ENCODE results near the gene BBIP1.

Gene BBIP1

GRCh38 chr10:110892602-110893288, 26.2 kb downstream of the BBIP1 start:
- no peaks in the 10 kb centered on the region for H3K9me3 ChIP-seq (ENCODE audit: severe bottlenecking)
- DNase-seq, result no peak
- TF ChIP-seq CTCF (IDR thresholded peaks at IDR 0.05; ENCODE audit: low read depth, low read length), result no peak
- H3K27ac ChIP-seq, result no peak overlapping the region
- H3K27me3 ChIP-seq (ENCODE audit: insufficient read depth, low read depth, severe bottlenecking), result no peaks in the 10 kb centered on the region
- no peak overlapping the region for H3K4me3 ChIP-seq (ENCODE audit: low read depth, low read length)
- H3K36me3 ChIP-seq, result peaks cover 46% of the 10 kb centered on the region

DNA sequence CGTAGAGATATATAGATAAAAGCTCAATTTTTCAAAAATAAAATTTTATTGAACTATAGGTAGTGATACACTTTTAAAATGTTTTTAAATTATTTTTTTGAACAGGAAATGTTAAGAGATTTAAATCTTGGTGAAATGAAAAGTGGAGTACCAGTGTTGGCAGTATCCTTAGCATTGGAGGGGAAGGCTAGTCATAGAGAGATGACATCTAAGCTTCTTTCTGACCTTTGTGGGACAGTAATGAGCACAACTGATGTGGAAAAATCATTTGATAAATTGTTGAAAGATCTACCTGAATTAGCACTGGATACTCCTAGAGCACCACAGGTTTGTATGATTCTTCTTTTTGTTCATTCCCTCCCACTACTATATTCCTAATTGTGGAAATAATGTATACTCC, 31.4 kb downstream of the BBIP1 start:
- no peak for DNase-seq
- H3K27ac ChIP-seq, result no peak overlapping the region

DNA sequence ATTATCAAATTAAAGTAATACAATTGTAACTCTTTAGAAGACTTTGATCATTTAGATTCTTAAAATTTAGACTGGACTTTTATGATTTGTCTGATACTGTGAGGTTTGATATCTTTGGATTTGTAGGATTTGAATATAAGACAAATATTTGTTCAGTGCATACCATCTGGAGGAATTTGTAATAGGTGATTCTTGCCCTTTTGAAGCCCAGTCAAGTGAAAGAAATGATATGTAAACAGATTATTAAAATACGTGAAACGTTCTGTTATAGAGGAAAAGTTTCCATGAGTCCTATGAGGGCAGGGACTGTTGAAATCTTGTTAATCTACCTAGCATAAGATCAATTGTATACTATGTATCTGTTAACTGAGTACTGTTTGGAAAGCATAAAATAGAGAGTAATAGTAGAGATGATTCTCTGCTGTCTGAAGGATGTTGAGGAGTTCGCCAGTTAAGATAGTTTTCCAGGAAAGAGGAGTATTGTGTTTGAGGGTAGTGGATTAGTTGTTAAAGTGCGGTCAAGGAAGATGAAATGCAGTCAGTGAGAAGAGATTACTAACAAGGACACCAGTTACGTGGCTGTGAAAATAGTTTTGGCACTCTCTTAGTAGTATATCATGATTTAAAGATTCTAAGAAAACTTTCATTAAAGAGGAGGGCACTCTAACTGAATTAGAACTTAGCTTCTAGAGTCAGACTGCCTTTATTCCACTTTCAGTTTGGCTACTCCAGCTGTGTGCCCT, 32.9 kb downstream of the BBIP1 start:
- no peak overlapping the region for H3K4me3 ChIP-seq (ENCODE audit: low read depth, low read length)
- TF ChIP-seq CTCF (IDR thresholded peaks at IDR 0.05; ENCODE audit: low read depth, low read length), result no peak
- H3K27me3 ChIP-seq (ENCODE audit: insufficient read depth, low read depth, severe bottlenecking), result no peaks in the 10 kb centered on the region
- H3K9me3 ChIP-seq (ENCODE audit: severe bottlenecking), result no peaks in the 10 kb centered on the region
- no peak overlapping the region for H3K27ac ChIP-seq
- DNase-seq, result no peak
- peaks cover 45% of the 10 kb centered on the region for H3K36me3 ChIP-seq

More for the DNA sequence above, 31.4 kb downstream of the BBIP1 start:
- no peak for TF ChIP-seq CTCF (IDR thresholded peaks at IDR 0.05; ENCODE audit: low read depth, low read length)
- Histone ChIP-seq H3K27me3 (ENCODE audit: insufficient read depth, low read depth, severe bottlenecking) (no peaks in the 10 kb centered on the region), H3K9me3 (ENCODE audit: severe bottlenecking) (no peaks in the 10 kb centered on the region), H3K4me3 (ENCODE audit: low read depth, low read length) (no peak overlapping the region), H3K36me3 (peaks cover 38% of the 10 kb centered on the region)

- no peak for DNase-seq
- no peak overlapping the region for H3K4me3 ChIP-seq (ENCODE audit: low read depth, low read length)
- no peak overlapping the region for H3K27ac ChIP-seq
- no peak for TF ChIP-seq CTCF (IDR thresholded peaks at IDR 0.05; ENCODE audit: low read depth, low read length)
- H3K9me3 ChIP-seq (ENCODE audit: severe bottlenecking), result no peaks in the 10 kb centered on the region
- peaks cover 38% of the 10 kb centered on the region for H3K36me3 ChIP-seq
- no peaks in the 10 kb centered on the region for H3K27me3 ChIP-seq (ENCODE audit: insufficient read depth, low read depth, severe bottlenecking)
These were observed 35.1 kb downstream of the BBIP1 start for GRCh38 chr10:110883924-110884323.

DNA sequence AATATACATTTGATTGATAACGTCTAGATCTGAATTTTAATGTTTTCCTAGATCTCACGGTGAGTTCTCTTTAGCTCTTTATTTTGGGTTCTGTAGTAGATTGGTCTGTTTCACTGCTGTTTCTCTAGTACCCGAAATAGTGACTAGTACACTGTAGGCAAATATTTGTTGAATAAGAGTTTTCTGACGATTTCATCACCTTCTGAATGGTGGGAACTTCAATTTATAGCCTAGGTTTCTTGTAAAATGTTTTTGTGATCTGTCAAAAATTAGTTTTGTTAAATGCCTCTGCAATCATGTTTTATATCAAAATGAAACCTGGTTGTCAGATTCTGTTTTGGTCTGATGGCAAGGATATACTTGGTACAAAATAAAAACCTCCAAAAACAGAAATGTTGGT, 37.1 kb downstream of the BBIP1 start:
- Histone ChIP-seq H3K36me3 (peaks cover 39% of the 10 kb centered on the region), H3K27ac (no peak overlapping the region), H3K4me3 (ENCODE audit: low read depth, low read length) (no peak overlapping the region)

More for the DNA sequence above, 37.1 kb downstream of the BBIP1 start:
- Histone ChIP-seq H3K27me3 (ENCODE audit: insufficient read depth, low read depth, severe bottlenecking) (no peaks in the 10 kb centered on the region), H3K9me3 (ENCODE audit: severe bottlenecking) (no peaks in the 10 kb centered on the region)
- DNase-seq, result no peak
- no peak for TF ChIP-seq CTCF (IDR thresholded peaks at IDR 0.05; ENCODE audit: low read depth, low read length)
